HepG2 (cell line): ENCODE data around the gene PUS3. TPM values are rescaled to one million over a fixed set of nuclear protein-coding genes. Genes with fewer than 3 reads are reported as not detected.

Experiments used
- GABPA ChIP-seq, 2 experiments: IDR thresholded peaks; 2 replicates each; pipeline ENCODE4 v1.6.1; 2011 to 2016; ENCODE audit warnings: low read depth in 2 of 2, low read length in 1 of 2, missing biosample characterization in 1 of 2, missing genetic modification characterization in 1 of 2
- HDAC1 ChIP-seq: sonication (generic); formaldehyde crosslinking; IDR thresholded peaks from 2 replicates; pipeline ENCODE4 v1.5.1; 2020; ENCODE audit warnings: mild to moderate bottlenecking, missing genetic modification reagents
- HOMEZ ChIP-seq: IDR thresholded peaks from 2 replicates; pipeline ENCODE4 v1.6.1; 2016; ENCODE audit warnings: low read depth
- KLF11 ChIP-seq: IDR thresholded peaks from 2 replicates; pipeline ENCODE4 v1.6.1; 2016; ENCODE audit warnings: missing compliant biosample characterization
- KLF16 ChIP-seq, 2 experiments: sonication (generic) in 1 of 2; formaldehyde crosslinking in 1 of 2; IDR thresholded peaks; 2 replicates each; pipeline versions ENCODE4 v1.6.1 to v1.8.0; 2016 to 2023; ENCODE audit warnings: missing genetic modification reagents in 2 of 2, missing compliant biosample characterization in 1 of 2
- MED1 ChIP-seq: sonication (generic); formaldehyde crosslinking; IDR thresholded peaks from 2 replicates; pipeline ENCODE4 v1.4.0; 2020; ENCODE audit warnings: missing genetic modification reagents
- ZBTB7B ChIP-seq: sonication (generic); formaldehyde crosslinking; IDR thresholded peaks from 2 replicates; pipeline ENCODE4 v1.4.0; 2020; ENCODE audit warnings: missing genetic modification reagents
- ZC3H4 ChIP-seq: sonication (generic); formaldehyde crosslinking; IDR thresholded peaks from 2 replicates; pipeline ENCODE4 v1.4.0; 2020; ENCODE audit warnings: missing genetic modification reagents, borderline replicate concordance
- ZNF235 ChIP-seq: sonication (generic); formaldehyde crosslinking; IDR thresholded peaks from 2 replicates; pipeline ENCODE4 v1.8.1; 2023; ENCODE audit warnings: mild to moderate bottlenecking, missing genetic modification reagents, borderline replicate concordance
- ZNF460 ChIP-seq: sonication (generic); formaldehyde crosslinking; IDR thresholded peaks from 2 replicates; pipeline ENCODE4 v1.5.1; 2020; ENCODE audit warnings: missing genetic modification reagents, mild to moderate bottlenecking, borderline replicate concordance
- ZNF468 ChIP-seq: sonication (generic); formaldehyde crosslinking; IDR thresholded peaks from 2 replicates; pipeline ENCODE4 v1.8.0; 2022; ENCODE audit warnings: mild to moderate bottlenecking, moderate library complexity, missing genetic modification reagents
- polyA plus RNA-seq, 8 experiments: library from polyadenylated mRNA; depleted of rRNA in 3 of 8; stranded (reverse) in 7 of 8; unstranded in 1 of 8; fragments of >200 nt; fragmentation: Illumina TruSeq in 4 of 8; extraction: Trizol in 4 of 8; gene quantifications; 2 replicates each; pipeline versions ENCODE4 v1.2.1 to v1.2.3, GENCODE V29; 2011 to 2016; ENCODE audit warnings: low read depth in 4 of 8, missing spikeins in 1 of 8, mixed read lengths in 1 of 8; ENCODE audit not compliant: insufficient read depth in 1 of 8
- total RNA-seq, 5 experiments: library from RNA; depleted of rRNA; stranded (reverse); fragments of >200 nt; fragmentation: Illumina TruSeq; extraction: Trizol; gene quantifications; 2 replicates each; pipeline ENCODE4 v1.2.3, GENCODE V29; 2016; ENCODE audit warnings: low read depth in 1 of 5
- TF ChIP-seq, protein P1 (sequence below): sonication (generic); formaldehyde crosslinking; IDR thresholded peaks from 2 replicates; pipeline ENCODE4 v1.5.0; 2020; ENCODE audit warnings: mild to moderate bottlenecking, missing genetic modification reagents, borderline replicate concordance

PUS3 gene
- total and polyA plus RNA-seq, 2 of the 13 experiments (the other 11 are each of a cell fraction or from before 2014, with no cell fraction given), result 6.0 to 18.2 TPM

GRCh38 chr11:125925247-125925740 is 22.3 kb upstream of the PUS3 start (continued):
- TF ChIP-seq, protein P1, sequence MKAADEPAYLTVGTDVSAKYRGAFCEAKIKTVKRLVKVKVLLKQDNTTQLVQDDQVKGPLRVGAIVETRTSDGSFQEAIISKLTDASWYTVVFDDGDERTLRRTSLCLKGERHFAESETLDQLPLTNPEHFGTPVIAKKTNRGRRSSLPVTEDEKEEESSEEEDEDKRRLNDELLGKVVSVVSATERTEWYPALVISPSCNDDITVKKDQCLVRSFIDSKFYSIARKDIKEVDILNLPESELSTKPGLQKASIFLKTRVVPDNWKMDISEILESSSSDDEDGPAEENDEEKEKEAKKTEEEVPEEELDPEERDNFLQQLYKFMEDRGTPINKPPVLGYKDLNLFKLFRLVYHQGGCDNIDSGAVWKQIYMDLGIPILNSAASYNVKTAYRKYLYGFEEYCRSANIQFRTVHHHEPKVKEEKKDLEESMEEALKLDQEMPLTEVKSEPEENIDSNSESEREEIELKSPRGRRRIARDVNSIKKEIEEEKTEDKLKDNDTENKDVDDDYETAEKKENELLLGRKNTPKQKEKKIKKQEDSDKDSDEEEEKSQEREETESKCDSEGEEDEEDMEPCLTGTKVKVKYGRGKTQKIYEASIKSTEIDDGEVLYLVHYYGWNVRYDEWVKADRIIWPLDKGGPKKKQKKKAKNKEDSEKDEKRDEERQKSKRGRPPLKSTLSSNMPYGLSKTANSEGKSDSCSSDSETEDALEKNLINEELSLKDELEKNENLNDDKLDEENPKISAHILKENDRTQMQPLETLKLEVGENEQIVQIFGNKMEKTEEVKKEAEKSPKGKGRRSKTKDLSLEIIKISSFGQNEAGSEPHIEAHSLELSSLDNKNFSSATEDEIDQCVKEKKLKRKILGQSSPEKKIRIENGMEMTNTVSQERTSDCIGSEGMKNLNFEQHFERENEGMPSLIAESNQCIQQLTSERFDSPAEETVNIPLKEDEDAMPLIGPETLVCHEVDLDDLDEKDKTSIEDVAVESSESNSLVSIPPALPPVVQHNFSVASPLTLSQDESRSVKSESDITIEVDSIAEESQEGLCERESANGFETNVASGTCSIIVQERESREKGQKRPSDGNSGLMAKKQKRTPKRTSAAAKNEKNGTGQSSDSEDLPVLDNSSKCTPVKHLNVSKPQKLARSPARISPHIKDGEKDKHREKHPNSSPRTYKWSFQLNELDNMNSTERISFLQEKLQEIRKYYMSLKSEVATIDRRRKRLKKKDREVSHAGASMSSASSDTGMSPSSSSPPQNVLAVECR (CRISPR knock-in tag), result peak; percentile 61; the same call in 1 of the 2 replicates
- TF ChIP-seq HDAC1, result 0 out of 2 replicates have a peak, but pooled peaks have one; percentile 44
- no peak for TF ChIP-seq ZNF235 (CRISPR knock-in tag)
- no peak for TF ChIP-seq GABPA (IDR thresholded peaks at IDR 0.05; ENCODE audit: low read depth, low read length)
- peak; percentile 15; the same call in 1 of the 2 replicates for TF ChIP-seq GABPA (CRISPR knock-in tag; IDR thresholded peaks at IDR 0.05; ENCODE audit: low read depth)
- TF ChIP-seq KLF16 (CRISPR knock-in tag; IDR thresholded peaks at IDR 0.05), result peak in 1 of 2 experiments; percentile 76; a peak in 1 of 4 replicates
- TF ChIP-seq ZNF468 (CRISPR knock-in tag), result no peak
- TF ChIP-seq ZC3H4 (CRISPR knock-in tag), result no peak
- TF ChIP-seq KLF11 (CRISPR knock-in tag), result peak; percentile 65; the same call in 1 of the 2 replicates
- peak; percentile 57; the same call in 1 of the 2 replicates for TF ChIP-seq HOMEZ (CRISPR knock-in tag)
- peak; percentile 75 for TF ChIP-seq MED1 (CRISPR knock-in tag)
- TF ChIP-seq ZBTB7B (CRISPR knock-in tag), result no peak
- TF ChIP-seq ZNF460 (CRISPR knock-in tag), result no peak
- TF ChIP-seq, all 625 proteins: peak for 120
